GM23338 (cell line): Measurements from ENCODE around the gene SEPTIN8. TPM values are rescaled to one million over a fixed set of nuclear protein-coding genes. Genes with fewer than 3 reads are reported as not detected.

ENCODE experiments used
- ATAC-seq: fragments of 200-7000 bp; cut with Tn5 transposase; 3 replicates; pipeline ENCODE4 v1.9.1; 2020
- DNase-seq: peaks from one replicate; pipeline ENCODE4 v3.0.0-alpha.2; 2015; ENCODE audit warnings: low spot score
- H2AFZ ChIP-seq: fragments of 200-600 bp; sonication (generic); 2 replicates; pipeline ENCODE4 v1.8.0; 2016; ENCODE audit warnings: antibody characterized with exemption, mild to moderate bottlenecking, moderate library complexity
- H3F3A ChIP-seq: fragments of 200-600 bp; sonication (generic); replicated peaks from 2 replicates; pipeline ENCODE4 v1.8.0; 2017; ENCODE audit warnings: antibody characterized with exemption, mixed run types, low read depth
- H3K27ac ChIP-seq: fragments of 200-600 bp; sonication (generic); 2 replicates; pipeline ENCODE4 v1.6.1; 2016; ENCODE audit warnings: low read depth
- H3K27me3 ChIP-seq: fragments of 200-600 bp; sonication (generic); 2 replicates; pipeline ENCODE4 v1.8.0; 2016; ENCODE audit warnings: mild to moderate bottlenecking, mixed run types, moderate library complexity; ENCODE audit not compliant: insufficient read depth
- H3K36me3 ChIP-seq: fragments of 200-600 bp; sonication (generic); 2 replicates; pipeline ENCODE4 v1.8.0; 2016; ENCODE audit warnings: mild to moderate bottlenecking; ENCODE audit not compliant: insufficient read depth
- H3K4me1 ChIP-seq: fragments of 200-600 bp; sonication (generic); 2 replicates; pipeline ENCODE4 v1.8.0; 2016; ENCODE audit warnings: mild to moderate bottlenecking, moderate library complexity; ENCODE audit not compliant: insufficient read depth
- H3K4me2 ChIP-seq: fragments of 200-600 bp; sonication (generic); 2 replicates; pipeline ENCODE4 v1.7.1; 2017; ENCODE audit warnings: mixed run types
- H3K4me3 ChIP-seq: fragments of 200-600 bp; sonication (generic); 2 replicates; pipeline ENCODE4 v1.6.1; 2016; ENCODE audit warnings: mixed run types
- H3K79me2 ChIP-seq: fragments of 200-600 bp; sonication (generic); replicated peaks from 2 replicates; pipeline ENCODE4 v1.8.0; 2017; ENCODE audit warnings: mild to moderate bottlenecking; ENCODE audit not compliant: insufficient read depth
- H3K9me2 ChIP-seq: fragments of 200-600 bp; sonication (generic); 2 replicates; pipeline ENCODE4 v1.8.0; 2017; ENCODE audit not compliant: insufficient read depth
- H4K20me1 ChIP-seq: fragments of 200-600 bp; sonication (generic); replicated peaks from 2 replicates; pipeline ENCODE4 v1.8.0; 2017; ENCODE audit warnings: mild to moderate bottlenecking; ENCODE audit not compliant: insufficient read depth
- H3K27ac Mint-ChIP-seq: 2 replicates; pipeline ENCODE4 v1.8.0; 2020; ENCODE audit warnings: inconsistent platforms, mild to moderate bottlenecking, moderate library complexity, mixed read lengths
- H3K27me3 Mint-ChIP-seq: 3 replicates; pipeline ENCODE4 v1.8.0; 2022; ENCODE audit warnings: low read depth, mild to moderate bottlenecking, moderate library complexity, mixed read lengths, inconsistent platforms; ENCODE audit not compliant: insufficient read depth, poor library complexity
- H3K36me3 Mint-ChIP-seq: 3 replicates; pipeline ENCODE4 v1.8.0; 2021; ENCODE audit warnings: low read depth, mild to moderate bottlenecking, inconsistent platforms, moderate library complexity, mixed read lengths
- H3K4me1 Mint-ChIP-seq: 3 replicates; pipeline ENCODE4 v1.8.0; 2020; ENCODE audit warnings: mild to moderate bottlenecking, inconsistent platforms, mixed read lengths
- H3K4me3 Mint-ChIP-seq: 3 replicates; pipeline ENCODE4 v1.8.0; 2021; ENCODE audit warnings: moderate library complexity, mild to moderate bottlenecking, inconsistent platforms, mixed read lengths
- H3K9me3 Mint-ChIP-seq: 3 replicates; pipeline ENCODE4 v1.8.0; 2020; ENCODE audit warnings: moderate library complexity, mild to moderate bottlenecking, inconsistent platforms, mixed read lengths
- CTCF ChIP-seq, 2 experiments: fragments of 200-600 bp in 1 of 2; sonication (generic) in 1 of 2; conservative IDR thresholded peaks; 2 replicates each; pipeline versions ENCODE4 v1.5.1 to v1.6.1; 2016 to 2017; ENCODE audit warnings: antibody characterized with exemption in 2 of 2, low read depth in 2 of 2, mild to moderate bottlenecking in 2 of 2, moderate library complexity in 1 of 2
- EZH2 ChIP-seq: fragments of 200-600 bp; sonication (generic); IDR thresholded peaks from one replicate; pipeline ENCODE4 v1.8.0; 2017; ENCODE audit warnings: antibody characterized with exemption, mild to moderate bottlenecking, low read depth; ENCODE audit not compliant: unreplicated experiment
- JUNB ChIP-seq: IDR thresholded peaks from one replicate; pipeline ENCODE4 v1.6.1; 2016; ENCODE audit warnings: antibody characterized with exemption; ENCODE audit not compliant: unreplicated experiment
- ZNF114 ChIP-seq: fragments of 250-450 bp; sonication (Bioruptor Pico); IDR thresholded peaks from 2 replicates; pipeline ENCODE4 v1.5.0; 2020; ENCODE audit warnings: mild to moderate bottlenecking, moderate library complexity
- polyA plus RNA-seq: library from polyadenylated mRNA; unstranded; fragments of >200 nt; fragmentation: Nextera tagmentation; extraction: Ambion mirVana; gene quantifications from 2 replicates; pipeline ENCODE4 v1.2.1, GENCODE V29; 2016
- total RNA-seq: library from RNA; depleted of rRNA; stranded (reverse); fragments of >200 nt; shearing (Covaris generic); gene quantifications from 2 replicates; pipeline ENCODE4 v1.2.3, GENCODE V29; 2014
- TF ChIP-seq, protein P1 (sequence below): IDR thresholded peaks from one replicate; pipeline ENCODE4 v1.6.1; 2018; ENCODE audit warnings: antibody characterized with exemption; ENCODE audit not compliant: unreplicated experiment

The SEPTIN8 gene
- total and polyA plus RNA-seq, 2 experiments from 2014 or later, result 8.8 to 45.0 TPM

DNA sequence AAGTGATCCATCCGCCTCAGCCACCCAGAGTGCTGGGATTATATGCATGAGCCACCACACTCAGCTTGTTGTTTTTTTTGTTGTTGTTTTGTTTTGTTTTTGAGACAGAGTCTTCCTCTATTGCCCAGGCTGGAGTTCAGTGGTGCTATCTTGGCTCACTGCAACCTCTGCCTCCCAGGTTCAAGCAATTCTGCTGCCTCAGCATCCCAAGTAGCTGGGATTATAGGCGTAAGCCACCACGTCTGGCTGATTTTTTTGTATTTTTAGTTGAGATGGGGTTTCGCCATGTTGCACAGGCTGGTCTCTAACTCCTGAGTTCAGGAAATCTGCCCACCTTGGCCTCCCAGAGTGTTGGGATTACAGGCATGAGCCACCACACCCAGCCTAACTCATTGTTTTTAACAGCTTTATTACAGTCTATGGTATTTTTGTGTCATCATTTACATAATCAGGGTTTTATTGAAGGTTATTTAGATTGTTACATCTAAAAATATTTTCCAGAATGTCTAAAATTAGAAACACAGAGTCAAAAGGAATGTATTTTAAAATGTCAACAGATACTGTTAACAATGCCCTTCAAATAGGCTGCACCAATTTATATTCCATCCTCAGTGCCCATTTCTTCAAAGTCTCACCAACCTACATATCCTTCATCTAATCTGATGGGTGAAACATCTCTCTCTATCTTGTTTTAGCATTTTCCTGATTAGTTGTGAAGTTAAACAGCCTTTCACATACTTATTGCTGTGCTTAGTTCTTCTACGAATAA is 58.3 kb downstream of the SEPTIN8 start:
- no peaks in the 10 kb centered on the region for H3K79me2 ChIP-seq
- H3K36me3 Mint-ChIP-seq, result no peaks in the 10 kb centered on the region; the same call in 2 of the 3 replicates
- H3K4me2 ChIP-seq, result no peak overlapping the region
- no peaks in the 10 kb centered on the region for H3K27me3 Mint-ChIP-seq
- DNase-seq (no peak), ATAC-seq (no peak)
- H3K27ac ChIP-seq, result no peak overlapping the region
- no peaks in the 10 kb centered on the region for H3F3A ChIP-seq
- no peaks in the 10 kb centered on the region for H3K4me1 ChIP-seq
- TF ChIP-seq JUNB (no peak), ZNF114 (CRISPR knock-in tag) (no peak)
- TF ChIP-seq, protein P1, sequence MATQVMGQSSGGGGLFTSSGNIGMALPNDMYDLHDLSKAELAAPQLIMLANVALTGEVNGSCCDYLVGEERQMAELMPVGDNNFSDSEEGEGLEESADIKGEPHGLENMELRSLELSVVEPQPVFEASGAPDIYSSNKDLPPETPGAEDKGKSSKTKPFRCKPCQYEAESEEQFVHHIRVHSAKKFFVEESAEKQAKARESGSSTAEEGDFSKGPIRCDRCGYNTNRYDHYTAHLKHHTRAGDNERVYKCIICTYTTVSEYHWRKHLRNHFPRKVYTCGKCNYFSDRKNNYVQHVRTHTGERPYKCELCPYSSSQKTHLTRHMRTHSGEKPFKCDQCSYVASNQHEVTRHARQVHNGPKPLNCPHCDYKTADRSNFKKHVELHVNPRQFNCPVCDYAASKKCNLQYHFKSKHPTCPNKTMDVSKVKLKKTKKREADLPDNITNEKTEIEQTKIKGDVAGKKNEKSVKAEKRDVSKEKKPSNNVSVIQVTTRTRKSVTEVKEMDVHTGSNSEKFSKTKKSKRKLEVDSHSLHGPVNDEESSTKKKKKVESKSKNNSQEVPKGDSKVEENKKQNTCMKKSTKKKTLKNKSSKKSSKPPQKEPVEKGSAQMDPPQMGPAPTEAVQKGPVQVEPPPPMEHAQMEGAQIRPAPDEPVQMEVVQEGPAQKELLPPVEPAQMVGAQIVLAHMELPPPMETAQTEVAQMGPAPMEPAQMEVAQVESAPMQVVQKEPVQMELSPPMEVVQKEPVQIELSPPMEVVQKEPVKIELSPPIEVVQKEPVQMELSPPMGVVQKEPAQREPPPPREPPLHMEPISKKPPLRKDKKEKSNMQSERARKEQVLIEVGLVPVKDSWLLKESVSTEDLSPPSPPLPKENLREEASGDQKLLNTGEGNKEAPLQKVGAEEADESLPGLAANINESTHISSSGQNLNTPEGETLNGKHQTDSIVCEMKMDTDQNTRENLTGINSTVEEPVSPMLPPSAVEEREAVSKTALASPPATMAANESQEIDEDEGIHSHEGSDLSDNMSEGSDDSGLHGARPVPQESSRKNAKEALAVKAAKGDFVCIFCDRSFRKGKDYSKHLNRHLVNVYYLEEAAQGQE, result no peak
- no peak overlapping the region for H3K4me3 ChIP-seq
- no peak overlapping the region for H3K4me3 Mint-ChIP-seq
- H3K27ac Mint-ChIP-seq, result no peak overlapping the region
- no peaks in the 10 kb centered on the region for H3K27me3 ChIP-seq
- H3K36me3 ChIP-seq, result no peaks in the 10 kb centered on the region
- no peaks in the 10 kb centered on the region for H3K9me3 Mint-ChIP-seq
- H4K20me1 ChIP-seq, result no peaks in the 10 kb centered on the region; the same call in 1 of the 2 replicates
- no peaks in the 10 kb centered on the region for H3K9me2 ChIP-seq
- H2AFZ ChIP-seq, result no peak overlapping the region
- no peaks in the 10 kb centered on the region for H3K4me1 Mint-ChIP-seq

DNA sequence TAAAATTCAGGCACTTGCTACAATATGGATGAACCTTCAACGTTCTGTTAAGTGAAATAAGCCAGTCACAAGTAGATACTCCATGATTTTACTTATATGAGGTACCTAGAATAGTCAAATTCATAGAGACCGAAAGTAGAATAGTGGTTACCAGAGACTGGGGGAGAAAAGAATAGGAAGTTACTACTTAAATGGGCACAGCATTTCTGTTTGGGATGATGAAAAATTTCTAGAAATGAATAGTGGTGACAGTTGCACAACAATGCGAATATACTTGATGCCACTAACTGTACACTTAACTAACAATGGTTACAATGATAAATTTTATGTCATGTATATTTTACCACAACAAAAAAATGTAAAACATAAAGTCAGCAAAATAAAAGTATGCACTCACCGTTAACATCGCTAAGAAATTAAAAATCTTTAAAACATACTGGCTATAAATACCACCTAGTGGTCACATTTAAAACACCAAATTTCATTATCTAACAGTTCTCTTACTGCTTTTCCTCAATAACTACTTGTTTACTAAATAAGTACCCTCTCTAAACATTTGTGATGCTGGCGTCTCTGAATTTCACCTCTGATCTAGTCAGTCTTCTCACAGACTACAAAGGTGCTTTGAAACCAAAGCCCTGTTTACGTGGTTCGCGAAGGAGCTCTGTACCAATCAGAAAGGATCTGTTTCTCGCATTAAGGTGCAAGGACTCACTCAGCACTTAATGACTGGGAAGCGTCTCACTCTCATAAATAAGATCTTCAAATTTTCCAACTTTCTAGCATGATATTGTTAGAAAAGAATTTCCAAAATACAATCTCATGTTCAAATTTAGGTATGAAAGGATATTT is 62.4 kb downstream of the SEPTIN8 start:
- peak in 1 of 2 experiments; percentile 65; a peak in 3 of 4 replicates for TF ChIP-seq CTCF (conservative IDR thresholded peaks at IDR 0.05; ENCODE audit: low read depth in 2 of 2)
- TF ChIP-seq EZH2, result no peak
- Histone ChIP-seq H3F3A (no peaks in the 10 kb centered on the region), H3K4me1 (no peaks in the 10 kb centered on the region), H3K36me3 (no peaks in the 10 kb centered on the region), H3K4me2 (no peak overlapping the region), H3K4me3 (no peak overlapping the region), H3K79me2 (no peaks in the 10 kb centered on the region), H3K27ac (no peak overlapping the region), H3K9me2 (no peaks in the 10 kb centered on the region), H4K20me1 (no peaks in the 10 kb centered on the region), H2AFZ (no peak overlapping the region), H3K27me3 (no peaks in the 10 kb centered on the region)
- H3K4me1 Mint-ChIP-seq, result no peaks in the 10 kb centered on the region
- H3K27me3 Mint-ChIP-seq, result no peaks in the 10 kb centered on the region
- no peaks in the 10 kb centered on the region for H3K9me3 Mint-ChIP-seq
- no peaks in the 10 kb centered on the region for H3K36me3 Mint-ChIP-seq
- H3K27ac Mint-ChIP-seq, result no peak overlapping the region
- DNase-seq, result peak; percentile 19
- H3K4me3 Mint-ChIP-seq, result no peak overlapping the region
- no peak for ATAC-seq
